ENCODE data around the gene NOTCH2. TPM values are rescaled to one million over a fixed set of nuclear protein-coding genes. Genes with fewer than 3 reads are reported as not detected.
"Not testable (repeated sequence)": the region's sequence is repeated elsewhere in the genome, so short reads cannot be mapped to it uniquely, and the experiment has no call there.

NOTCH2 gene
- total RNA-seq, 1 experiment from 2014 or later, result 79.6 TPM

DNA sequence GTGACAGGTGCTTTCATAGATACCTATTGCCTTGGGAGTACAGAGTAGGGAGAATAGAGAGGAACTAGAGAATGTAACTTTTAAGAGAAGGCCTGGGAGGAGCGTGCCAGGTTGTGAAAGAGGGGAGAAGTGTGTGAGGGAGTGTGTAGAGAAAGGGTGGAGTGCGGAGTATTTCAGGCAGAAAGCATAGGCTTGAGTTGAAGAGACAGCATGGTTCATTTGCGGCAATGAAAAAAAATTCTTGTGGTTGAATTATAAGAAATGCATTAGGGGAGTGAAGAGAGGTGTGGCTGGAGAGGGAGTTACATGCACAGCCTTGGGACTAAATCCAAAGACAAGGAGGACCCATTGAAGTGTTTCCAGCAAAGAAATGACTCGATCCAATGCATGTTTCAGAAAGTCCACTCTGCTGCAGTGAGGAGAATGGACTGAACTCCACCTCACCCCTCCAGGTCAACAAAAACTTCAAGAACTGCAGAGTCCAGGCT is 91.4 kb downstream of the NOTCH2 start:
- no TSS peak for BruUV-seq (replicated peaks)
- H3K9me3 Mint-ChIP-seq (ENCODE audit: low read depth, unreplicated experiment), result no peaks in the 10 kb centered on the region
- no peak for DNase-seq
- H3K27me3 Mint-ChIP-seq (ENCODE audit: unreplicated experiment), result no peaks in the 10 kb centered on the region
- H3K4me3 Mint-ChIP-seq (ENCODE audit: low read depth, unreplicated experiment), result no peak overlapping the region
- intact Hi-C loops (cut with micrococcal nuclease; ENCODE audit: unreplicated experiment), result no loop called here
- H3K36me3 Mint-ChIP-seq (ENCODE audit: insufficient read depth, unreplicated experiment), result no peaks in the 10 kb centered on the region
- CTCF ChIA-PET, result no interaction called here
- H3K27ac Mint-ChIP-seq (ENCODE audit: unreplicated experiment), result no peak overlapping the region
- TF ChIP-seq, protein P1, sequence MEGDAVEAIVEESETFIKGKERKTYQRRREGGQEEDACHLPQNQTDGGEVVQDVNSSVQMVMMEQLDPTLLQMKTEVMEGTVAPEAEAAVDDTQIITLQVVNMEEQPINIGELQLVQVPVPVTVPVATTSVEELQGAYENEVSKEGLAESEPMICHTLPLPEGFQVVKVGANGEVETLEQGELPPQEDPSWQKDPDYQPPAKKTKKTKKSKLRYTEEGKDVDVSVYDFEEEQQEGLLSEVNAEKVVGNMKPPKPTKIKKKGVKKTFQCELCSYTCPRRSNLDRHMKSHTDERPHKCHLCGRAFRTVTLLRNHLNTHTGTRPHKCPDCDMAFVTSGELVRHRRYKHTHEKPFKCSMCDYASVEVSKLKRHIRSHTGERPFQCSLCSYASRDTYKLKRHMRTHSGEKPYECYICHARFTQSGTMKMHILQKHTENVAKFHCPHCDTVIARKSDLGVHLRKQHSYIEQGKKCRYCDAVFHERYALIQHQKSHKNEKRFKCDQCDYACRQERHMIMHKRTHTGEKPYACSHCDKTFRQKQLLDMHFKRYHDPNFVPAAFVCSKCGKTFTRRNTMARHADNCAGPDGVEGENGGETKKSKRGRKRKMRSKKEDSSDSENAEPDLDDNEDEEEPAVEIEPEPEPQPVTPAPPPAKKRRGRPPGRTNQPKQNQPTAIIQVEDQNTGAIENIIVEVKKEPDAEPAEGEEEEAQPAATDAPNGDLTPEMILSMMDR (IDR thresholded peaks at IDR 0.05; ENCODE audit: unreplicated experiment), result no peak
- no peaks in the 10 kb centered on the region for H3K4me1 Mint-ChIP-seq (ENCODE audit: low read depth, unreplicated experiment)

DNA sequence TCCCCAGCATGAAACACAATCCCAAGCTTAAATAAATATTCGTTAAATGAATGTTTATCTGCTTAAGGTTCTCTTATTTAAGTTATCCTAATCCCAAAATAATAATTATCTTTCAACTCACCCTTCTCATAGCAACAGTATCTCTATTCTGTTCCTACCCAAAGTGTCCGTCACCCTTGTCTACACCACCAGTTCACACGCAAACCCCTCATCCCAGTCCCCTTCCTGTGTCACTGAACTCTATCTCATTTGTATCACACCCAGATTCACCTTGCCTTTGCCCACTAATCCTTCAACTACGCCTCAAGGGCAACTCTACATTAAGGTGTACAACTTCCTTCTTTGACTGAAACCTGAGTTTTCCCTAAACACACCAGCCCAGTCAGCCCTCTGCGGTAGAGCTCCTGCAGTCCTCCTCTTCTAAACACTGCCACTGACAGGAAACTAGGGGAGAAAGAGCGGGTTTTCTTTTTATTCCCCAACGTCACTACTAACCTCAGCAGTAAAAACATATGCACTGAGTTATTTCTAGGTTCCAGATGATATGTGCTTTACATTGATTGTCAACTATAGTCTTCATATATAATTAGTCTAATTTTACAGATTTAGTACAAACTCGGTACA is 92.2 kb downstream of the NOTCH2 start:
- H3K27ac Mint-ChIP-seq (ENCODE audit: unreplicated experiment); H3K4me3 Mint-ChIP-seq (ENCODE audit: low read depth, unreplicated experiment); H3K27me3 Mint-ChIP-seq (ENCODE audit: unreplicated experiment); H3K9me3 Mint-ChIP-seq (ENCODE audit: low read depth, unreplicated experiment); H3K36me3 Mint-ChIP-seq (ENCODE audit: insufficient read depth, unreplicated experiment); intact Hi-C loops (cut with micrococcal nuclease; ENCODE audit: unreplicated experiment); H3K4me1 Mint-ChIP-seq (ENCODE audit: low read depth, unreplicated experiment); CTCF ChIA-PET; DNase-seq; BruUV-seq (replicated peaks): not testable (repeated sequence)

DNA sequence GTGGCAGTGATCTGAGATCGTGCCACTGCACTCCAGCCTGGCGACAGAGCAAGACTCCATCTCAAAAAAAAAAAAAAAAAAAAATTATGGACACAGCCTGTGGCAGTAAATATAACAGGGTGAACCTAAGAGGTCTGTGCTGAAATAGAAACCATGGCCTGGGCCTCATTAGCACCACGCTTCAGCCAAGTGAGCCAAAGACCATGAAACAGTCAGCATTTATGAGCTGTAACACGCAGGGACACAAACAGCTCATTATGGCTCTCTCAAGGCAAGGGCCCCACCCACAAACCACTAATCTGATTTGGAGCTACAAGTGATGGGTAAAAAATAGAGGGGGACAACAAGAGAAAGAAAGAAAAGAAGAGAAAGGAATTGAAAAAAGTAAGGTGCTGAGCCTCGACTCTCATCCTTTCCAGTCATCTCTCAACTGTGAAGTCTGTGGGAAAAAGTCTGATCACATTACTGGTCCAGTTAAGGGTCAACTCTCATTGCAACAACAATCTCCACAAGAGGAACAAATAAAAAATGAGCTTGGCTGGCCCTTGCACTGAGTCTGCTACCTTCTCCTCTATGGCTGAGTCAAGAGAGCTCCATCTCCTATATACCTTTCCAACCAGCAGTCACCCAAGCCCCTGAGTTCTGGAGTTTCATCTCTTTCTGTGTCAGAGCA is 93.7 kb downstream of the NOTCH2 start:
- H3K4me3 Mint-ChIP-seq (ENCODE audit: low read depth, unreplicated experiment); H3K27ac Mint-ChIP-seq (ENCODE audit: unreplicated experiment); H3K4me1 Mint-ChIP-seq (ENCODE audit: low read depth, unreplicated experiment); intact Hi-C loops (cut with micrococcal nuclease; ENCODE audit: unreplicated experiment); H3K36me3 Mint-ChIP-seq (ENCODE audit: insufficient read depth, unreplicated experiment); H3K27me3 Mint-ChIP-seq (ENCODE audit: unreplicated experiment); CTCF ChIA-PET; BruUV-seq (replicated peaks); H3K9me3 Mint-ChIP-seq (ENCODE audit: low read depth, unreplicated experiment); DNase-seq: not testable (repeated sequence)

DNA sequence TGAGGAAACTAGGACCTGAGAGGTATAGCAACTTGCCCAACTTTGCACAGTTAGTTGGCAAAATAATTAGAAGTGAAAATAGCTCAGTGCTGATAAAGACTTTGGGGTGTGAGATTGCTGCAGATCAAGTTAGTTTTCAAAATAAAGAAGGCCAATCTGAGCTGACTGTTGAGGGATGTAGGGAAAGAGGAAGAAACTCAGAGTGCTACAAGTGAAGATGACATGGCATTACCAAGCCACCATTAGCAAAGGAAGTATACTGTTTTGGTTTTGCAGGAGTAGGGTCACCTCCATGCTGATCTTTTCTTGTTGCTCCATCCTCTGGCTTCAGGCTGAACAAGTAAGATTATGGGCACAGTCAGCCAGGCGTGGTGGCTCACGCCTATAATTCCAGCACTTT is 94.5 kb downstream of the NOTCH2 start:
- no peak overlapping the region for H3K27ac Mint-ChIP-seq (ENCODE audit: unreplicated experiment)

DNA sequence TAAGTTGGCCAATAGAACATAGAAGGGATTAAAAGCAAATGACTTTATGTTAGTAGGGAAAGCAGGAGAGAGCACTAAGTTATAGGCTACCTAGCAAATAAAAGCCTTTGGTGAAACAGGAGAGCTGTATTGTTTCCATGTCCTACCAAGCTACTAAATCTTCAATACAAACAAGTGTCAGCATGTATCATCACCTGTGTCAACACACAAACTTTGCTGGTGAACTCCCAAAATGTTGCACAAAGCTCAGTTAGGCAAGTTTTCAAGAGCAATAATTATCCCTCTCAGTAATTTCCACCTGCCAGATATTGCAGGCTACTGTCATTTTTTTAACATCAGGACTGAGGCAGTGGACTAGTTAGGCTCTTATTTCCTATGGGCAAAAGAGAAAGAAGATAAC is 95.4 kb downstream of the NOTCH2 start:
- intact Hi-C loops (cut with micrococcal nuclease; ENCODE audit: unreplicated experiment), result no loop called here
- no TSS peak for BruUV-seq (replicated peaks)
- DNase-seq, result no peak
- Mint-ChIP-seq H3K27me3 (ENCODE audit: unreplicated experiment) (no peaks in the 10 kb centered on the region), H3K9me3 (ENCODE audit: low read depth, unreplicated experiment) (no peaks in the 10 kb centered on the region), H3K27ac (ENCODE audit: unreplicated experiment) (no peak overlapping the region), H3K36me3 (ENCODE audit: insufficient read depth, unreplicated experiment) (no peaks in the 10 kb centered on the region), H3K4me3 (ENCODE audit: low read depth, unreplicated experiment) (no peak overlapping the region), H3K4me1 (ENCODE audit: low read depth, unreplicated experiment) (no peaks in the 10 kb centered on the region)
- TF ChIP-seq, protein P1 (IDR thresholded peaks at IDR 0.05; ENCODE audit: unreplicated experiment), result no peak
- CTCF ChIA-PET, result no interaction called here

More for the DNA sequence above, 94.5 kb downstream of the NOTCH2 start:
- DNase-seq, result no peak
- no TSS peak for BruUV-seq (replicated peaks)
- no peaks in the 10 kb centered on the region for H3K9me3 Mint-ChIP-seq (ENCODE audit: low read depth, unreplicated experiment)
- H3K4me1 Mint-ChIP-seq (ENCODE audit: low read depth, unreplicated experiment), result no peaks in the 10 kb centered on the region
- CTCF ChIA-PET, result no interaction called here
- no peaks in the 10 kb centered on the region for H3K27me3 Mint-ChIP-seq (ENCODE audit: unreplicated experiment)
- TF ChIP-seq, protein P1 (IDR thresholded peaks at IDR 0.05; ENCODE audit: unreplicated experiment), result no peak
- no peaks in the 10 kb centered on the region for H3K36me3 Mint-ChIP-seq (ENCODE audit: insufficient read depth, unreplicated experiment)
- H3K4me3 Mint-ChIP-seq (ENCODE audit: low read depth, unreplicated experiment), result no peak overlapping the region
- intact Hi-C loops (cut with micrococcal nuclease; ENCODE audit: unreplicated experiment), result no loop called here
